ENCODE results near the gene SEMA7A. TPM values are rescaled to one million over a fixed set of nuclear protein-coding genes. Genes with fewer than 3 reads are reported as not detected.

The SEMA7A gene
- total and polyA plus RNA-seq, 9 of the 15 experiments (the other 6 are each of a cell fraction or from before 2014, with no cell fraction given): 0.04 to 8.2 (median 5.4) TPM; not detected in 1

GRCh38 chr15:74433592-74434262 is at the start of gene SEMA7A (continued):
- TF ChIP-seq STAG1 (CRISPR knock-in tag; IDR thresholded peaks at IDR 0.05; ENCODE audit: borderline replicate concordance): no peak
- no peak for TF ChIP-seq RBM14 (IDR thresholded peaks at IDR 0.05; ENCODE audit: borderline replicate concordance, insufficient read depth, low read depth, low read length)
- TF ChIP-seq RAD51 (IDR thresholded peaks at IDR 0.05; ENCODE audit: borderline replicate concordance, low read depth): no peak
- no peak for TF ChIP-seq ZNF354B (CRISPR knock-in tag; IDR thresholded peaks at IDR 0.05)
- no peak for TF ChIP-seq ELF2 (CRISPR knock-in tag; IDR thresholded peaks at IDR 0.05)
- TF ChIP-seq MAFF (IDR thresholded peaks at IDR 0.05; ENCODE audit: low read length): no peak
- TF ChIP-seq PHF8 (IDR thresholded peaks at IDR 0.05; ENCODE audit: borderline replicate concordance, low read length): peak; percentile 65; the same call in 1 of the 2 replicates
- no peak for TF ChIP-seq ZNF41 (CRISPR knock-in tag; conservative IDR thresholded peaks at IDR 0.05)
- TF ChIP-seq COPS2 (conservative IDR thresholded peaks at IDR 0.05): no peak
- TF ChIP-seq ELF4 (CRISPR knock-in tag; IDR thresholded peaks at IDR 0.05): no peak
- TF ChIP-seq THAP12 (CRISPR knock-in tag; IDR thresholded peaks at IDR 0.05): 0 out of 2 replicates have a peak, but pooled peaks have one; percentile 39
- TF ChIP-seq GTF2E2 (tag; IDR thresholded peaks at IDR 0.05): no peak
- no peak for TF ChIP-seq ZFP30 (CRISPR knock-in tag; IDR thresholded peaks at IDR 0.05; ENCODE audit: borderline replicate concordance)
- TF ChIP-seq SNIP1 (IDR thresholded peaks at IDR 0.05; ENCODE audit: low read depth): no peak
- TF ChIP-seq ZNF347 (CRISPR knock-in tag; IDR thresholded peaks at IDR 0.05; ENCODE audit: low read depth): no peak
- no peak for TF ChIP-seq NCOA6 (IDR thresholded peaks at IDR 0.05)
- no peak for TF ChIP-seq CHD4 (IDR thresholded peaks at IDR 0.05; ENCODE audit: insufficient read depth, insufficient replicate concordance, low read depth, low read length, poor library complexity, severe bottlenecking)
- no peak for TF ChIP-seq TBL1XR1 (IDR thresholded peaks at IDR 0.05; ENCODE audit: low read length in 2 of 2)
- TF ChIP-seq NR2C2 (CRISPR knock-in tag; IDR thresholded peaks at IDR 0.05): no peak
- peak; percentile 43; the same call in 1 of the 2 replicates for TF ChIP-seq NR2C2 (tag; IDR thresholded peaks at IDR 0.05)
- no peak for TF ChIP-seq NUFIP1 (IDR thresholded peaks at IDR 0.05; ENCODE audit: partially characterized antibody)
- no peak for TF ChIP-seq ZFPM2 (CRISPR knock-in tag; IDR thresholded peaks at IDR 0.05)
- peak; percentile 89 for TF ChIP-seq TBP (optimal IDR thresholded peaks at IDR 0.05; ENCODE audit: low read depth, low read length)
- TF ChIP-seq RBFOX2 (IDR thresholded peaks at IDR 0.05; ENCODE audit: low read depth, low read length): peak; percentile 87
- TF ChIP-seq ETV6 (IDR thresholded peaks at IDR 0.05; ENCODE audit: borderline replicate concordance in 1 of 2, low read depth in 2 of 2, low read length in 1 of 2): no peak
- TF ChIP-seq ETV6 (CRISPR knock-in tag; IDR thresholded peaks at IDR 0.05; ENCODE audit: borderline replicate concordance): no peak
- no peak for TF ChIP-seq EP300 (IDR thresholded peaks at IDR 0.05; ENCODE audit: low read length)
- no peak for TF ChIP-seq CBFB (CRISPR knock-in tag; IDR thresholded peaks at IDR 0.05)
- peak; percentile 27 for TF ChIP-seq HNRNPK (IDR thresholded peaks at IDR 0.05; ENCODE audit: low read depth, low read length, poor library complexity, severe bottlenecking)
- no peak for TF ChIP-seq PHTF2 (CRISPR knock-in tag; IDR thresholded peaks at IDR 0.05)
- no peak for TF ChIP-seq MAFK (IDR thresholded peaks at IDR 0.05; ENCODE audit: low read length)

Data from K562 (cell line).